Stimulated activated naive CD8-positive, alpha-beta T cell treated with anti-CD3 and anti-CD28 coated beads, Interleukin-15, amount 100 ng/mL, for 72 hours (primary cell): ENCODE measurements around the gene PFKFB2.

ENCODE experiments used
- ATAC-seq: fragments of 150-1000 bp; cut with Tn5 transposase; 2 replicates; pipeline ENCODE4 v1.10.0; 2021; ENCODE audit warnings: mild to moderate bottlenecking, moderate library complexity
- DNase-seq, 2 donors: peaks; one replicate each; pipeline ENCODE4 v3.0.0; 2021 to 2022
- H3K27ac Mint-ChIP-seq, 2 donors: one replicate each; pipeline ENCODE4 v1.8.0; 2022; ENCODE audit warnings: mild to moderate bottlenecking in 2 of 2, mixed read lengths in 2 of 2, moderate library complexity in 2 of 2
- H3K27me3 Mint-ChIP-seq: one replicate; pipeline ENCODE4 v1.8.0; 2022; ENCODE audit warnings: mixed read lengths
- H3K4me1 Mint-ChIP-seq: one replicate; pipeline ENCODE4 v1.8.0; 2022; ENCODE audit warnings: mild to moderate bottlenecking, mixed read lengths
- H3K4me3 Mint-ChIP-seq, 2 donors: one replicate each; pipeline ENCODE4 v1.8.0; 2022; ENCODE audit warnings: mild to moderate bottlenecking in 2 of 2, mixed read lengths in 2 of 2, moderate library complexity in 1 of 2
- H3K9me3 Mint-ChIP-seq, 2 donors: one replicate each; pipeline ENCODE4 v1.8.0; 2022; ENCODE audit warnings: mixed read lengths in 2 of 2

The PFKFB2 gene

DNA sequence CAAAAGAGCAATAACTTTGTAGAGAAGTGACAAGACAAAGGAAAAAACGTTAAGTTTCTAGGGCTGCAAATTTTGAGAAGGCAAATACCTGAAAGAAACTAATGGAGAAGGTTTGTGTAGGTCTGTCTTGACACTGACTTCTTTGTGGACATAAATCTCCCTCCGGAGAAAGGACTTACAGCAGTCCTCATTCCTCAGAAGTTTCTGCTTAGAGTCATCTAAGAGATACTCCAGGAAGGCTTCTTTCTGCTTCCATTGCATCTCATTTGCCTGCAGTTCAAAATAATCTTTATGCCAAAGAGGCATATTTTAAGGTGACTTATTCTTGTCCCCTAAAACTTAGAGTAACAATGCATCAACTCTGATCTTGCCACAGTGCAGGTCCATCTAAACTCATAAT is 31.2 kb downstream of the PFKFB2 start:
- no peak for ATAC-seq
- Mint-ChIP-seq H3K4me3 (no peak overlapping the region), H3K27me3 (peaks cover 19% of the 10 kb centered on the region), H3K9me3 (no peaks in the 10 kb centered on the region), H3K27ac (no peak overlapping the region), H3K4me1 (peaks cover 22% of the 10 kb centered on the region)
- no peak for DNase-seq

DNA sequence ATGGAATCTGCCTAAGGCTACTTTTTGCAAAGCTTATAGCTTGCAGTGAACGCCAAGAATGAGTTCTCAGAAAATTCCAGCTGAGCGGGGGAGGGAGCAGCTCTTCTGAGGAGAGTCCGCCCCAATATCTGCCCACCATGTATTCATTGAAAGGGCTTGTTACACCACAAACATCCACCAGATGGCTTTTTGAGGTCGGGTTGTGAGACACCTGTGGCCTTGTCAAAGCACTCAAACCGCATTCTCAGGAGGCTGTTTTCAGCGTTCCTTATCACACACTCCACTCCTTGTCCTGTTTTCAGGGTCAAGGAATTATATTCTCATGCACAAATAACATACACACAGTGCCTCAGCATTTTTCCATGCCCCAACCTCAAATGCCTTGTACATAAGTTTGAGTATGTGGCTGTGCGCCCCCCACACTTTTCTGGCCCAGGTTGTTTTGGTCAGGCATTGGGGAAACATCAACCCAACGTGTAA is 31.7 kb downstream of the PFKFB2 start:
- peak; percentile 82 for ATAC-seq

DNA sequence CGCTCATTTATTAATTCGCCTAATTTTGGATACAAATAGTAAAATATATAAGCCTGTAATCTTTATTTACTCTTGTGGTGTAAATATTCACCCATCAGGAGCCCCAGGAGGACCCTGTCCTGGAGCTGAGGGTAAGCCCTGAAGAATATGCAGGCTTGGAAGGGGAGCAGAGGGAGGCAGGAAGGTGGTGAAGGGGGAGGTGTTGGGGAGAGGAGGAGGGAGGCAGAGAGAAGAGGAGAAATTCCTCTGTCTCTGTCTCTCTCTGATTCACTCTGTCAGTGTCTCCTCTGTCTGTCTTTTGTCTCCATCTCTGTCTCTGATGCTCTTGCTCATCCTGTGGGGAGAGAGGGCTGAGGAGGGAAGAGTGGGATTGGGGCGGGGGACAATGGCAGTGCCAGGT is 32.8 kb downstream of the PFKFB2 start:
- Mint-ChIP-seq H3K27me3 (peaks cover 19% of the 10 kb centered on the region), H3K4me1 (peaks cover 31% of the 10 kb centered on the region), H3K9me3 (no peaks in the 10 kb centered on the region), H3K27ac (no peak overlapping the region), H3K4me3 (no peak overlapping the region)
- no peak for DNase-seq
- ATAC-seq: no peak

More for the DNA sequence above, 31.7 kb downstream of the PFKFB2 start:
- Mint-ChIP-seq H3K4me3 (no peak overlapping the region), H3K27ac (no peak overlapping the region), H3K9me3 (no peaks in the 10 kb centered on the region), H3K27me3 (peaks cover 19% of the 10 kb centered on the region), H3K4me1 (peaks cover 27% of the 10 kb centered on the region)
- peak; percentile 50 to 56 for DNase-seq

DNA sequence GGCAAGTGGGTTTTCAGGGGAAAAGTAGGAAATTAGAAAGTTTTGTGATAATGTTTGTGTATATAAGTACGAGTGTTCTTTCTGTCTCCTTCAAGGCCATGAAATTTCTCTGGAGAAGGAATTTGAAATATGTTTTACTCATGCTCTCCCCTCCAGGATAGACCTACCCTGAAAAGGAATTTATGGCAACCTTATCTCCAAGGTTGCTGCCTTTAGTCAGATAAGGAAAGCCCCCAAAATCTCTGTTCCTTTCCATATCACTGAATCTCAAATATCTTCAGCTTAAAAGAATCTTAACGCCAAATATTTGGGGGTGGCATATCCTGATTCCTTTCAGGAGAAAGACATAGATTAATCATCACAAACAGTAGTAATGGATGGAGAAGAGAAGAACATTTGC is 35.1 kb downstream of the PFKFB2 start:
- DNase-seq (no peak), ATAC-seq (no peak)
- Mint-ChIP-seq H3K9me3 (no peaks in the 10 kb centered on the region), H3K27ac (no peak overlapping the region), H3K4me1 (peaks cover 38% of the 10 kb centered on the region), H3K27me3 (peaks cover 6% of the 10 kb centered on the region), H3K4me3 (no peak overlapping the region)

DNA sequence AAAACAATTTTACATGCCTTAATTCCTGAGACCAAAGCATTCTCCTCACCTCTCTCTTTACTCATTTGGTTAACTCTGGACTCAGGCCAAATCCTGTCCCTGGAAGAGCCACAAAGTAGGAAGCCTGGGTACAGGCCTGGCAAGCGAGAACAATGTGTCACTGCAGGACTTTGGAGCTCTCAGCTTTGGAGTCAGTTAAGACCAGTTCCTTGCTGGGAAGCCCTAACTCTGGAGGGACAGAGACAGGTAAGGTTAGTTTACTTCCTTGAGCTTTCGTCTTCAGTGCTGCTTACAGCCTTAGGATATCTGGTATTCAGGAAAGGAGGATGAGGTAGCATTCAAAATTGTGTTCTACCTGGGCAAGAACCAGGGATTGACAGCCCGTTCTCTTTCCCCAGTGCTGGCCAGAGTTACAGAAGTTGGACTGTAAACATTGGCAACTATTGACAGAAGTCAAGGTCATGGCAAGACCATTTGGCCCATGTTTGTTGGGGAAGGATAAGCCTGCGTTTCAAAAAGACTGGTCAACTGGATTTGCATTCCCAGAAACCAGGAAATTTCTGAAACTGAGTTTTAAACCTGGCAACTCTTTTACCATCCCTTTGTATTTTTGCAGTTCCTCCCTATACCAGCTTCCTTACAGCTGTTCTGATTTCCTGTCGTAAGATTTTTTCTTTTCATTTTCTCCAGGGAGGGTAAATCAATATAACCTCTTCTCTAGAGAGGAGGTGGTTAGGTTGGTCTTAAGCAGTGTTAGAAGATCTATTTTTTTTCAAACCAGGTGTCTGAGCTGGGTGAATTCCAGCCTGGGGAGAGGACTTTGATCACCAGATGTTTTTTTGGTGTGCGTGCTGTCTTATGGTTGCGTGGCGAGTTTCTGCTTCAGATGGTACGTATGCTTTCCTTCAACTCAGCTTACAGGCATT is 35.9 kb downstream of the PFKFB2 start, which contains the start of gene C4BPB:
Gene C4BPB, plus strand, starts transcription at position 160 of the 926 bp plus-strand sequence. Its CDS starts 672 bp downstream, at position 832.
- Mint-ChIP-seq H3K27me3 (no peaks in the 10 kb centered on the region), H3K4me1 (peaks cover 38% of the 10 kb centered on the region), H3K27ac (peak within 1 kb of the TSS; percentile 79 to 94), H3K9me3 (no peaks in the 10 kb centered on the region), H3K4me3 (peak within 1 kb of the TSS; percentile 80 to 87)
- ATAC-seq (peak; percentile 81), DNase-seq (no peak)

DNA sequence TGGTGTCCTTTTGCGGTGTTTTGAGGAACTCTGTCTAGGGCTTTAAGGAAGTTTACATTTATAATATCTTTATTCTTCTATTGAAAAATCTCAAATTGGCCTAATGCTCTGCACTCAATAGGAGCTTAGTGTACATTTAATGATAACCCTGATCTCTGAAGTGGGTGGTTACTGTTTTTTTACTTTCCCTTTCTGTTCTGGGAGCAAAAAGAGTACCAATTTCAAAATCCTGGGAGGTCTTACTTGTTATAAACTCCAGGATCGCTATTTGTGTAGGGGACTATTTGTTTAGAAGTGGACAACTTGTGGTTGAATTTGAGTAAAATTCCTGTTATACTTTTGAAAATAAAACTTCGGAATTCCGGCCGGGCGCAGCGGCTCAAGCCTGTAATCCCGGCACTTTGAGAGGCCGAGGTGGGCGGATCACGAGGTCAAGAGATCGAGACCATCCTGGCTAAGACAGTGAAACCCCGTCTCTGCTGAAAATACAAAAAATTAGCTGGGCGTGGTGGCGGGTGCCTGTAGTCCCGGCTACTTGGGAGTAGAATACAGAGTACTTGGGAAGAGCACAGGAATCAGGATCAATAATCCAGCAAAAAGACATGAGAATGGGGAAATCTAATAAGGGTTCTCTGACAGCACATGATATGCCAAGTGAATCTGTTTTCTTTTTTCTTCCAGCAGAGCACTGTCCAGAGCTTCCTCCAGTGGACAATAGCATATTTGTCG is 36.7 kb downstream of the PFKFB2 start:
- peak overlapping the region; percentile 80 to 87 for H3K4me3 Mint-ChIP-seq
- no peaks in the 10 kb centered on the region for H3K27me3 Mint-ChIP-seq
- peak overlapping the region; percentile 79 to 94 for H3K27ac Mint-ChIP-seq
- DNase-seq (no peak), ATAC-seq (peak; percentile 65)
- H3K4me1 Mint-ChIP-seq: peaks cover 33% of the 10 kb centered on the region
- no peaks in the 10 kb centered on the region for H3K9me3 Mint-ChIP-seq

DNA sequence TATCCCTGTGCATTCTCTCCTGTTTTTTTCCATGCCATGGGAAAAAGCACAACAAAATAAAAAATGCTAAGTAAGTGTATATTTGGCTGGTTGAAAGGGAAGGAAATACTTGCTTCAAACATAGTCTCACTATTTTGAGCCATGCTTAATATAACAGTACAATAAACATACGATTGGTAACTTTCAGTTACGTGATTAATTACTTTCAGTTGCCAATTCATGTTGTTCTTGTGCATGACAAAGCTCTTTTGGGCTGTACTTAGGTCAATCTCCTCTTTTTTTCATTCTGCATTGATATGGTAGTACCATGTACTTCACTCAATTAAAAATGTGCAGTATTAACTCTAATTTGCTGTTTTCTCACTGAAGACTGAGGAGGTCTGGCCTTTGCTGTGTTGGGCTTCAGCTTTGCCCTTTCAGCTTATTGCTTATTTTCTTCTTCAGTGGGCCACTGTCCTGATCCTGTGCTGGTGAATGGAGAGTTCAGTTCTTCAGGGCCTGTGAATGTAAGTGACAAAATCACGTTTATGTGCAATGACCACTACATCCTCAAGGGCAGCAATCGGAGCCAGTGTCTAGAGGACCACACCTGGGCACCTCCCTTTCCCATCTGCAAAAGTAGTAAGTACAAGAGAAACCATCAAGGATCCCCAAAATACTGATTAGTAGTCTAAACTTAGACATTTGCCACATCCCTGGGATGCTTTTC is 38.3 kb downstream of the PFKFB2 start:
- H3K4me3 Mint-ChIP-seq: no peak overlapping the region
- no peaks in the 10 kb centered on the region for H3K27me3 Mint-ChIP-seq
- no peak overlapping the region for H3K27ac Mint-ChIP-seq
- DNase-seq (no peak), ATAC-seq (no peak)
- no peaks in the 10 kb centered on the region for H3K9me3 Mint-ChIP-seq
- peaks cover 36% of the 10 kb centered on the region for H3K4me1 Mint-ChIP-seq

DNA sequence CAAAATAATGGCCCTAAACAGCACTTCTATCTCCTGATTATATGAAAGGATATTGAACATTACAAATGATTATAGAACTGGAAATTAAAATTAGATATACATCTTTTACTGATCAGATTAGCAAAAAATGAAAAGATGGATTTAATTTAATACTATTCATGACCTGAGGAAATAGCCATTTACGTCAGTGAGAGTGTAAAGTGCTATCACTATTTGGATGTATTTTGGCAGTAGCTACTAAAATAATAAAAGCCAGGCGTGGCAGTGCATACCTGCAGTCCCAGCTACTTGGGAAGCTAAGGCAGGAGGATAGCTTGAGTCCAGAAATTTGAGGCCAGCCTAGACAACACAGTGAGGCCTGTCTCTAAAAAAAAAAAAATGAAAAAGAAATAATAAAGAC is 40.9 kb downstream of the PFKFB2 start:
- Mint-ChIP-seq H3K27ac (no peak overlapping the region), H3K4me1 (peaks cover 45% of the 10 kb centered on the region), H3K27me3 (no peaks in the 10 kb centered on the region), H3K9me3 (no peaks in the 10 kb centered on the region), H3K4me3 (no peak overlapping the region)
- ATAC-seq (no peak), DNase-seq (no peak)

DNA sequence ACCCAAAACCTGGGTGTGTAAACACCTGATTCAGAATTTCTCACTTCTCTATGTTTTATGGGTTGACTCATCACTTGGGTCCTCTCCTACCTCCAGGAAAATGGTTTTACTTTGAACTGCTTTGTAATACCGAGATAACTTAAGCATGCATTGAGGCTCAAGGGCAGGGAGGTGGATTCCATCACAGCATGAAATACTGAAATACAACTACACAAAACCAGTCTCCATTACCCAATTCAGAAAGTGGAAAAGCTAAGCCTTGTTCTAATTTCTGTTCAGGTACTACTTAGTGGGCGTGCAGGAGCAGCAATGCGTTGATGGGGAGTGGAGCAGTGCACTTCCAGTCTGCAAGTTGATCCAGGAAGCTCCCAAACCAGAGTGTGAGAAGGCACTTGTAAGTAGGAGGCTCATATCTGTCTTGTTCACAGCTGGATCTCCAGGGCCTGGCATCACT is 44.8 kb downstream of the PFKFB2 start:
- DNase-seq (peak; percentile 18 to 64), ATAC-seq (peak; percentile 99)
- peak overlapping the region in 1 of 2 donors; percentile 11 for H3K4me3 Mint-ChIP-seq
- peaks cover 26% of the 10 kb centered on the region for H3K4me1 Mint-ChIP-seq
- no peaks in the 10 kb centered on the region for H3K9me3 Mint-ChIP-seq
- peak overlapping the region; percentile 16 to 50 for H3K27ac Mint-ChIP-seq
- peaks cover 14% of the 10 kb centered on the region for H3K27me3 Mint-ChIP-seq

DNA sequence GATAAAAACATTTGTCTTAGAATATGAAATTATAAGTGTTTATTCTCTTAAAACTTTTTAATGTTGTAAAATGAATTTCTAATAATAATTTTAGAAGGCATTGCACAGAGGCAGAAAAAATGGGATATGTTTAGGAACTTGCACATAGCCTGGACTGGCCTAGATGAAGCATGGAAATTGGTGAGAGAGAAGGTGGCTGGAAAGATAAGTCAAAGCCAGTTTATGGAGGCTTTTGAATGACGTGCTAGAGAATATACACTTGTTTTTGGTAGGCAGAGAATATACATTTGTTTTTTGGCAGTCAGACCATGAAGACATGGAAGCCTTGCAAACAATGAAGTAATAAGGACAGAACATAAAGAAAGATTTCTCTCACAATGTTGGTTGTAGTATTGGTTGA is 48.6 kb downstream of the PFKFB2 start:
- Mint-ChIP-seq H3K4me3 (no peak overlapping the region), H3K27ac (no peak overlapping the region), H3K9me3 (no peaks in the 10 kb centered on the region), H3K27me3 (peaks cover 15% of the 10 kb centered on the region), H3K4me1 (peaks cover 12% of the 10 kb centered on the region)
- no peak for DNase-seq
- no peak for ATAC-seq

DNA sequence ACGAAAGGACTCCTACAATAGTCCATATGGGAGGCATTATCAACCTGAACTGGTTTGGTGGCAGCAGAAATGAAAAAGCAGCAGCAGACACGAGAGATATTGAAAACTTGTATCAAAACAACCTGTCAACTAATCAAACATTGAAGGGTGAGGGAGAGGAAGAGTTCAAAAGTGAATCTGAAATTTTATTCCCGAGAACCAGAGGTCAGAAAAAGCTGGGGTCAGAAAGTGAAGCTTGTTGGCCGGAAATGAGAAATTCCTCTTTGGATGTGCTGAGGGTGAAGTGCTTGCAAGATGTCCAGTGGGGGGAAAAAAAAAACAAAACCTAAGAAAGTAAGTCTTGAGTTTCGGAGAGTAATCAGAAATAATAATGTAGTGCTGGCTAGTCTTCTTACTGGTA is 49.1 kb downstream of the PFKFB2 start:
- no peak for DNase-seq
- peaks cover 11% of the 10 kb centered on the region for H3K4me1 Mint-ChIP-seq
- no peaks in the 10 kb centered on the region for H3K9me3 Mint-ChIP-seq
- no peak overlapping the region for H3K4me3 Mint-ChIP-seq
- H3K27me3 Mint-ChIP-seq: peaks cover 15% of the 10 kb centered on the region
- ATAC-seq: no peak
- H3K27ac Mint-ChIP-seq: no peak overlapping the region

DNA sequence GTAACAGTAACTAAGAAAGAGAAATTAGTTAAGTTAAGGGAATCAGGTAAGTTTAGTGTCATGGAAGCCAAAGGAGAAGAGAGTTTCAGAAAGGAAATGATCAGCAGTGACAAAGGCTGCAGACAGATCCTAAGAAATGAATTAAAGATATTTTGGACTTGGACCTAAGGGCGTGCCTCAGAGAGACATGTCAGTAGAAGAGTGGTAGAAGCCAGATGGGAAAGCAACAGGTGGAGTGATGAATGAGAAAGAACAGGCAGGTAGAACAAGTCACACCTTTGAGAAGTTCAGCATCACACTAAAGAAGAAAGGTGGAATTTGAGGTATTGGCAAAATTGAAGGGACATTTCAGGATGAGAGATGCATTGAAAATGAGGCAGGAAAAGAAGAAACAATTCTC is 49.6 kb downstream of the PFKFB2 start:
- Mint-ChIP-seq H3K27me3 (peaks cover 15% of the 10 kb centered on the region), H3K4me1 (peaks cover 7% of the 10 kb centered on the region), H3K4me3 (no peak overlapping the region), H3K27ac (no peak overlapping the region), H3K9me3 (no peaks in the 10 kb centered on the region)
- DNase-seq: no peak
- no peak for ATAC-seq

DNA sequence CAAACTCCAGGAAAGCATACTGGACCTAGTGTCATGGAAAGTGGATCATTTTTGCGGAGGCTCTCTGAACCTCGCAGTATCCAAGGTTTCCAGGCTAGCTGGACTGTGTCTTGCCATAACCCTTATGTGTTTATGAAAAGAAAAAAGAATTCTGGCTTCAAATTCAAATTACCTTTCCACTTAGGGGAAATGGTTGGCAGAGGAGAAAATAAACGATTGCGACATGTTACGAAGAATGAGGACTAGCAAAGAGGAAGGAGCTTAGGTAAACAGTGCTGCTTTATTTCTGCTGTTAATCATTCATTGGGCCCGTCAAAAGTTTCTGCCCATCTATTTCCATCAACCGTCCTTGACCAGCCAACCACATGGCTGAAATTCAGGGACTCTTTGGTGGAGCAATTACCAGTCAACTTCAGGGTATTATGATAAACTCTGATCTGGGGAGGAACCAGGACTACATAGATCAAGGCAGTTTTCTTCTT is 50.9 kb downstream of the PFKFB2 start, which contains the start of gene C4BPA:
Gene C4BPA, plus strand, starts transcription at position 342 of the 482 bp plus-strand sequence. CDS start 8,793 bp downstream, outside the sequence.
- Mint-ChIP-seq H3K27ac (no peak within 1 kb of the TSS), H3K9me3 (no peaks in the 10 kb centered on the region), H3K4me3 (no peak within 1 kb of the TSS), H3K27me3 (peaks cover 15% of the 10 kb centered on the region), H3K4me1 (no peaks in the 10 kb centered on the region)
- ATAC-seq (no peak), DNase-seq (no peak)

DNA sequence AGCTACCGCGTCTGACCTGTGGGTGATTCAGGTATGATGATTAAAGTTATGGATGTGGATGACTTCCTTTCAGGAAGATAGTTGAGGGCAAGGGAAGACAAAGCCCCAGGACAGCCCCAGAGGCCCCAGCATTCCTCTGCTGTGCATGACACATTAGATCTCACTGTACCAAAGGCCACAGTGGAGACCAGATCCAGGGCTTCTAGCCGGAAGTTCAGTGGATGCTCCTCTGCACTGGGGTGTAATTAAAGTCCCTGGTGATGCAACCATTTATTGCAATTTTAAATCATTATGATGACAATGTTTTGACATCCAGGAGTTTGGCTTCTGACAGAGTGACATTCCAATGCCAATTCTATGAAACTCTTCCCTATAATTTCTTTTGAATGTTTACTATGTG is 55.9 kb downstream of the PFKFB2 start:
- ATAC-seq (no peak), DNase-seq (no peak)
- H3K27me3 Mint-ChIP-seq: peaks cover 7% of the 10 kb centered on the region
- H3K27ac Mint-ChIP-seq: no peak overlapping the region
- H3K4me3 Mint-ChIP-seq: no peak overlapping the region
- no peaks in the 10 kb centered on the region for H3K4me1 Mint-ChIP-seq
- H3K9me3 Mint-ChIP-seq: no peaks in the 10 kb centered on the region

DNA sequence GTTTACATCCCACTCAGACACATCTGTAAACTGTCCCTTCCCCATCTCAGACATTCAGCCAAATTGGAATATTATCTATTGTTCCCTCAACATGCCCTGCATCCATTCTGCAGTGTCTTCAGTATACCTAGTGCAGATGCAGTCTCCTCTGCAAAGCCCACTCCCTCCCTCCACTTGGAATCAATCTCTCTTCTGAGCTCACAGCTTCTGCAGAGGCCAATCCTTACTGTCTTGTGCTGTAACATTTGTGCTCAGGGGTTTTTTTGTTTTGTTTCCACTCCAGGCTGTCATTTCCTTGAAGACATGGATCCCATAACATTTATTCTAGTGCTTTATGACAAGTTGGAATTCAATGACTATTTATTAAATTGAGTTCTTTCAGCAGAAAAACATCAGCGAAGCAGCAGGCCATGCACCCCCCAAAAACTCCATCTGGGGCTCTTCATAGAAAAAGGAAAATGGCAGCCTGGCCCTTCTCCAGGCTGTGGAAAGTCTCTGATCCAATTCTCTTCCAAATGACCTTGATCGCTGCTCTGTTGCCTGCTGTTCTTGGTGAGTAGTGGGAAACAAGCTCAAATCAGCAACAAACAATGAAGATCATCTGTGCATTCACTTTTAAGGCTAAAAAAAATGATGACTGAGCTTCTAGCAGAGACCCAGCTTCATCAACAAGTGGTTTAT is 59.7 kb downstream of the PFKFB2 start:
- no peak for ATAC-seq
- H3K4me1 Mint-ChIP-seq: no peaks in the 10 kb centered on the region
- no peak overlapping the region for H3K4me3 Mint-ChIP-seq
- no peak for DNase-seq
- H3K27me3 Mint-ChIP-seq: peaks cover 7% of the 10 kb centered on the region
- H3K27ac Mint-ChIP-seq: no peak overlapping the region
- H3K9me3 Mint-ChIP-seq: no peaks in the 10 kb centered on the region
